H1 (cell line): Measurements from ENCODE around the gene CBARP. TPM values are rescaled to one million over a fixed set of nuclear protein-coding genes. Genes with fewer than 3 reads are reported as not detected.

Source experiments
- BACH1 ChIP-seq: IDR thresholded peaks from 2 replicates; pipeline ENCODE4 v1.6.1; 2012; ENCODE audit warnings: low read length, improper control_type of control experiment
- HDAC2 ChIP-seq, 2 experiments: fragments of 300-600 bp in 1 of 2; sonication (generic) in 1 of 2; IDR thresholded peaks; 2 replicates each; pipeline ENCODE4 v1.6.1; 2011 to 2012; ENCODE audit warnings: low read depth in 2 of 2, low read length in 2 of 2, mild to moderate bottlenecking in 2 of 2, moderate library complexity in 2 of 2, borderline replicate concordance in 1 of 2, inconsistent platforms in 1 of 2
- KDM4A ChIP-seq: IDR thresholded peaks from one replicate; pipeline ENCODE4 v1.7.1; 2012; ENCODE audit warnings: low read depth, mild to moderate bottlenecking, moderate library complexity, low read length, inconsistent platforms; ENCODE audit not compliant: severe bottlenecking
- MAFK ChIP-seq: IDR thresholded peaks from 2 replicates; pipeline ENCODE4 v1.6.1; 2012; ENCODE audit warnings: low read depth, mild to moderate bottlenecking, improper control_type of control experiment, low read length
- POLR2A ChIP-seq, 2 experiments: IDR thresholded peaks; 1 replicate in 1 of 2; 2 replicates in 1 of 2; pipeline ENCODE4 v1.6.1; 2011; ENCODE audit warnings: low read depth in 2 of 2, low read length in 2 of 2, mild to moderate bottlenecking in 2 of 2; ENCODE audit errors: control extremely low read depth in 1 of 2
- SAP30 ChIP-seq: fragments of 300-600 bp; sonication (generic); IDR thresholded peaks from 2 replicates; pipeline ENCODE4 v1.7.1; 2012; ENCODE audit warnings: low read length, moderate library complexity, mild to moderate bottlenecking, inconsistent platforms; ENCODE audit not compliant: insufficient read depth, insufficient replicate concordance
- SP2 ChIP-seq: IDR thresholded peaks from 2 replicates; pipeline ENCODE4 v1.6.1; 2012; ENCODE audit warnings: mild to moderate bottlenecking, low read length, inconsistent platforms
- TAF1 ChIP-seq: IDR thresholded peaks from 2 replicates; pipeline ENCODE4 v1.6.1; 2011; ENCODE audit warnings: mild to moderate bottlenecking, low read depth, low read length
- polyA plus RNA-seq, 7 experiments: library from polyadenylated mRNA; depleted of rRNA in 3 of 7; stranded (reverse) in 5 of 7; unstranded in 2 of 7; fragments of >200 nt in 5 of 7; fragments of 200-250 nt in 2 of 7; gene quantifications; 1 replicate in 5 of 7; 2 replicates in 1 of 7; 4 replicates in 1 of 7; pipeline versions ENCODE4 v1.2.1 to v1.2.3, GENCODE V29; 2011 to 2013; ENCODE audit warnings: missing spikeins in 2 of 7, mixed read lengths in 2 of 7
- total RNA-seq: library from RNA; stranded (reverse); fragmentation: NEBNext Ultra II Directional; extraction: Animal tissue kit (Norgen Biotek cat#: 25700); gene quantifications from 2 replicates; pipeline ENCODE4 v1.2.1, GENCODE V29; 2021

Gene CBARP
- total and polyA plus RNA-seq, 2 of the 8 experiments (the other 6 are each of a cell fraction or from before 2014, with no cell fraction given), result 4.9 to 14.7 TPM

- TF ChIP-seq HDAC2 (IDR thresholded peaks at IDR 0.05; ENCODE audit: borderline replicate concordance in 1 of 2, low read depth in 2 of 2, low read length in 2 of 2) (0 out of 4 replicates have a peak, but pooled peaks have one; percentile 18 to 34), POLR2A (IDR thresholded peaks at IDR 0.05; ENCODE audit: control extremely low read depth in 1 of 2, low read depth in 2 of 2, low read length in 2 of 2) (peak in 1 of 2 experiments; percentile 89; a peak in 2 of 3 replicates), MAFK (no peak), SAP30 (no peak), TAF1 (peak; percentile 77), SP2 (no peak), KDM4A (peak; percentile 58), BACH1 (0 out of 2 replicates have a peak, but pooled peaks have one; percentile 12)
- TF ChIP-seq, all 59 proteins: peak for 12
Observed at GRCh38 chr19:1248139-1248785, 10.5 kb upstream of the CBARP start, which contains the start of gene MIDN (continued).
